GM18520 (cell line): ENCODE data around the gene CCDC187.

Experiments
- ATAC-seq: cut with Tn5 transposase; IDR thresholded peaks from one replicate; pipeline ENCODE4 v1.9.1; 2021; ENCODE audit not compliant: unreplicated experiment

CCDC187 gene

GRCh38 chr9:136229096-136230065 is 74.5 kb downstream of the CCDC187 start:
- ATAC-seq: no peak

GRCh38 chr9:136228107-136228875 is 75.6 kb downstream of the CCDC187 start:
- ATAC-seq: no peak

- ATAC-seq: no peak
These were observed 77.0 kb downstream of the CCDC187 start for GRCh38 chr9:136226680-136227407.

GRCh38 chr9:136225748-136226679 is 77.9 kb downstream of the CCDC187 start:
- peak; percentile 41 for ATAC-seq

- ATAC-seq: peak; percentile 28
These were observed 78.5 kb downstream of the CCDC187 start for GRCh38 chr9:136225366-136225747.

- no peak for ATAC-seq
These were observed 79.8 kb downstream of the CCDC187 start for GRCh38 chr9:136223871-136224640.

GRCh38 chr9:136222906-136223285 is 81.0 kb downstream of the CCDC187 start:
- no peak for ATAC-seq

GRCh38 chr9:136222166-136222905 is 81.6 kb downstream of the CCDC187 start:
- no peak for ATAC-seq

GRCh38 chr9:136220017-136220729 is 83.7 kb downstream of the CCDC187 start:
- no peak for ATAC-seq

- ATAC-seq: no peak
These were observed 84.6 kb downstream of the CCDC187 start for GRCh38 chr9:136219276-136219675.

- ATAC-seq: no peak
These were observed 85.2 kb downstream of the CCDC187 start for GRCh38 chr9:136218673-136219072.

GRCh38 chr9:136218271-136218670 is 85.6 kb downstream of the CCDC187 start:
- no peak for ATAC-seq

GRCh38 chr9:136216541-136217244 is 87.2 kb downstream of the CCDC187 start:
- no peak for ATAC-seq

- no peak for ATAC-seq
These were observed 90.2 kb downstream of the CCDC187 start for GRCh38 chr9:136213733-136214132.

- ATAC-seq: no peak
These were observed 91.4 kb downstream of the CCDC187 start for GRCh38 chr9:136212345-136212950.

- no peak for ATAC-seq
These were observed 92.2 kb downstream of the CCDC187 start for GRCh38 chr9:136211441-136212344.
